ENCODE data around the gene RMRP.

Gene RMRP

GRCh38 chr9:35675204-35675603 lies 17.4 kb upstream of the RMRP start:
- DNase-seq (ENCODE audit: low read depth in 1 of 2, low spot score in 1 of 2) = no peak
- Histone ChIP-seq H3K4me3 (replicated peaks; ENCODE audit: insufficient read depth, low read length) (no peak overlapping the region), H3K27me3 (ENCODE audit: insufficient read depth, poor library complexity, severe bottlenecking) (peaks cover 18% of the 10 kb centered on the region), H3K27ac (replicated peaks) (no peak overlapping the region)
- TF ChIP-seq CTCF (IDR thresholded peaks at IDR 0.05; ENCODE audit: insufficient read depth, low read length) = no peak
- TF ChIP-seq SPI1 (IDR thresholded peaks at IDR 0.05; ENCODE audit: borderline replicate concordance, low read depth) = no peak
- TF ChIP-seq POLR2AphosphoS5 (IDR thresholded peaks at IDR 0.05; ENCODE audit: low read depth) = no peak
- TF ChIP-seq REST (IDR thresholded peaks at IDR 0.05; ENCODE audit: insufficient replicate concordance, low read depth) = no peak
- TF ChIP-seq GABPA (IDR thresholded peaks at IDR 0.05; ENCODE audit: low read depth) = no peak

- TF ChIP-seq POLR2AphosphoS5 (IDR thresholded peaks at IDR 0.05; ENCODE audit: low read depth) (no peak), CTCF (IDR thresholded peaks at IDR 0.05; ENCODE audit: insufficient read depth, low read length) (no peak), SPI1 (IDR thresholded peaks at IDR 0.05; ENCODE audit: borderline replicate concordance, low read depth) (no peak), GABPA (IDR thresholded peaks at IDR 0.05; ENCODE audit: low read depth) (no peak), REST (IDR thresholded peaks at IDR 0.05; ENCODE audit: insufficient replicate concordance, low read depth) (no peak)
- Histone ChIP-seq H3K27me3 (ENCODE audit: insufficient read depth, poor library complexity, severe bottlenecking) (peaks cover 18% of the 10 kb centered on the region), H3K27ac (replicated peaks) (no peak overlapping the region), H3K4me3 (replicated peaks; ENCODE audit: insufficient read depth, low read length) (no peak overlapping the region)
- no peak for DNase-seq (ENCODE audit: low read depth in 1 of 2, low spot score in 1 of 2)
Measured at GRCh38 chr9:35674025-35674361, 16.2 kb upstream of the RMRP start.

GRCh38 chr9:35673132-35674024 lies 15.6 kb upstream of the RMRP start, which contains the start of gene CA9:
TSS of gene CA9 (plus strand) at chr9:35673928. CDS start at chr9:35673960, 32 bp downstream.
- TF ChIP-seq POLR2AphosphoS5 (IDR thresholded peaks at IDR 0.05; ENCODE audit: low read depth) (no peak), CTCF (IDR thresholded peaks at IDR 0.05; ENCODE audit: insufficient read depth, low read length) (no peak), SPI1 (IDR thresholded peaks at IDR 0.05; ENCODE audit: borderline replicate concordance, low read depth) (no peak), REST (IDR thresholded peaks at IDR 0.05; ENCODE audit: insufficient replicate concordance, low read depth) (no peak), GABPA (IDR thresholded peaks at IDR 0.05; ENCODE audit: low read depth) (no peak)
- H3K4me3 ChIP-seq (replicated peaks; ENCODE audit: insufficient read depth, low read length) = no peak within 1 kb of the TSS
- DNase-seq (ENCODE audit: low read depth in 1 of 2, low spot score in 1 of 2) = no peak
- peaks cover 18% of the 10 kb centered on the region for H3K27me3 ChIP-seq (ENCODE audit: insufficient read depth, poor library complexity, severe bottlenecking)
- no peak within 1 kb of the TSS for H3K27ac ChIP-seq (replicated peaks)

All from HL-60 (cell line).